SK-N-SH (cell line): Measurements from ENCODE around the gene BMAL1. TPM values are rescaled to one million over a fixed set of nuclear protein-coding genes. Genes with fewer than 3 reads are reported as not detected.

Source experiments
- CTCF ChIA-PET: fragments of 300-600, 350-600 bp; formaldehyde crosslinking; extraction: SDS; loops from one replicate; lab custom pipeline; 2021; lab: Yijun Ruan, JAX
- POLR2A ChIA-PET: fragments of 350-600 bp; sonication (Branson Sonifier 250); formaldehyde crosslinking; extraction: SDS; loops from one replicate; lab custom pipeline; 2020; ENCODE audit warnings: antibody characterized with exemption, inconsistent platforms; lab: Yijun Ruan, JAX
- DNase-seq: peaks from one replicate; pipeline ENCODE4 v3.0.0; 2012
- H2AFZ ChIP-seq: fragments of 200-600 bp; sonication (generic); 2 replicates; pipeline ENCODE4 v1.8.1; 2016; ENCODE audit warnings: antibody characterized with exemption, mild to moderate bottlenecking, low read depth
- H3F3A ChIP-seq: fragments of 200-600 bp; sonication (generic); replicated peaks from 2 replicates; pipeline ENCODE3; 2016; ENCODE audit warnings: antibody characterized with exemption, mild to moderate bottlenecking; ENCODE audit not compliant: insufficient read depth
- H3K27ac ChIP-seq, 2 experiments: fragments of 200-500 bp in 1 of 2; fragments of 200-600 bp in 1 of 2; sonication (Bioruptor generic) in 1 of 2; sonication (generic), shearing (Covaris generic) in 1 of 2; 2 replicates each; pipeline versions ENCODE4 v1.5.1 to v1.6.1; 2014 to 2016; ENCODE audit warnings: low read depth in 2 of 2, inconsistent platforms in 1 of 2, low read length in 1 of 2, mild to moderate bottlenecking in 1 of 2, mixed read lengths in 1 of 2
- H3K27me3 ChIP-seq: fragments of 200-600 bp; sonication (generic), shearing (Covaris generic); 2 replicates; pipeline ENCODE4 v1.6.1; 2016; ENCODE audit warnings: mixed run types; ENCODE audit not compliant: insufficient read depth
- H3K36me3 ChIP-seq, 2 experiments: fragments of 200-500 bp in 1 of 2; fragments of 200-600 bp in 1 of 2; sonication (Bioruptor generic) in 1 of 2; sonication (generic) in 1 of 2; replicated peaks in 1 of 2; 2 replicates each; pipeline versions ENCODE3 to v1.5.1; 2014 to 2016; ENCODE audit warnings: low read length in 1 of 2, mild to moderate bottlenecking in 1 of 2; ENCODE audit not compliant: insufficient read depth in 2 of 2, control insufficient read depth in 1 of 2
- H3K4me1 ChIP-seq, 2 experiments: fragments of 200-500 bp in 1 of 2; fragments of 200-600 bp in 1 of 2; sonication (Bioruptor generic) in 1 of 2; sonication (generic), shearing (Covaris generic) in 1 of 2; 2 replicates each; pipeline versions ENCODE4 v1.5.1 to v1.6.1; 2014 to 2016; ENCODE audit warnings: low read depth in 1 of 2, low read length in 1 of 2, mixed run types in 1 of 2; ENCODE audit not compliant: insufficient read depth in 2 of 2, control insufficient read depth in 1 of 2
- H3K4me2 ChIP-seq: fragments of 200-600 bp; sonication (generic), shearing (Covaris generic); 2 replicates; pipeline ENCODE4 v1.6.1; 2017; ENCODE audit warnings: mixed run types
- H3K4me3 ChIP-seq, 2 experiments: fragments of 200-500 bp in 1 of 2; fragments of 200-600 bp in 1 of 2; sonication (Bioruptor generic) in 1 of 2; sonication (generic), shearing (Covaris generic) in 1 of 2; 2 replicates each; pipeline versions ENCODE4 v1.5.1 to v1.8.1; 2014 to 2016; ENCODE audit warnings: low read depth in 2 of 2, inconsistent platforms in 1 of 2, low read length in 1 of 2, mild to moderate bottlenecking in 1 of 2, mixed read lengths in 1 of 2, moderate library complexity in 1 of 2
- H3K79me2 ChIP-seq: fragments of 200-600 bp; sonication (generic); 2 replicates; pipeline ENCODE4 v1.8.1; 2017; ENCODE audit warnings: mild to moderate bottlenecking; ENCODE audit not compliant: insufficient read depth
- H3K9ac ChIP-seq: fragments of 200-600 bp; sonication (generic); 2 replicates; pipeline ENCODE4 v1.6.1; 2017; ENCODE audit warnings: mixed run types
- H3K9me2 ChIP-seq: fragments of 200-600 bp; sonication (generic); 2 replicates; pipeline ENCODE4 v1.6.1; 2017; ENCODE audit warnings: mixed run types
- H3K9me3 ChIP-seq: fragments of 200-600 bp; sonication (generic); 2 replicates; pipeline ENCODE4 v1.6.1; 2017; ENCODE audit warnings: mixed run types, mild to moderate bottlenecking, moderate library complexity
- H4K20me1 ChIP-seq: fragments of 200-600 bp; sonication (generic); 2 replicates; pipeline ENCODE4 v1.6.1; 2017; ENCODE audit warnings: mild to moderate bottlenecking, mixed run types; ENCODE audit not compliant: insufficient read depth
- EP300 ChIP-seq, 2 experiments: IDR thresholded peaks; 2 replicates each; pipeline versions ENCODE4 v1.4.0 to v1.6.1; 2012; ENCODE audit warnings: borderline replicate concordance in 1 of 2, low read depth in 1 of 2, low read length in 1 of 2
- EZH2phosphoT487 ChIP-seq: fragments of 200-600 bp; sonication (generic); IDR thresholded peaks from 2 replicates; pipeline ENCODE4 v1.6.1; 2017; ENCODE audit warnings: low read depth, mixed run types, mild to moderate bottlenecking, antibody characterized with exemption, moderate library complexity, borderline replicate concordance
- FOSL2 ChIP-seq: IDR thresholded peaks from 2 replicates; pipeline ENCODE4 v1.4.0; 2012; ENCODE audit warnings: low read depth, mild to moderate bottlenecking, moderate library complexity, borderline replicate concordance
- GATA2 ChIP-seq: sonication (generic); formaldehyde crosslinking; IDR thresholded peaks from 2 replicates; pipeline ENCODE4 v1.5.0; 2020; ENCODE audit warnings: mild to moderate bottlenecking, missing genetic modification reagents
- JUND ChIP-seq: IDR thresholded peaks from 2 replicates; pipeline ENCODE4 v1.4.0; 2012
- MEF2A ChIP-seq: IDR thresholded peaks from 2 replicates; pipeline ENCODE4 v1.4.0; 2012; ENCODE audit warnings: low read depth, borderline replicate concordance
- MXI1 ChIP-seq: IDR thresholded peaks from 2 replicates; pipeline ENCODE4 v1.6.1; 2012; ENCODE audit warnings: mild to moderate bottlenecking, low read depth, low read length, improper control_type of control experiment
- NRF1 ChIP-seq: IDR thresholded peaks from 2 replicates; pipeline ENCODE4 v1.6.1; 2012; ENCODE audit warnings: low read depth, mild to moderate bottlenecking, low read length
- RCOR1 ChIP-seq: fragments of 150-350 bp; IDR thresholded peaks from 2 replicates; pipeline ENCODE4 v1.6.1; 2017; ENCODE audit warnings: antibody characterized with exemption, low read length
- SIN3A ChIP-seq: IDR thresholded peaks from 2 replicates; pipeline ENCODE4 v1.6.1; 2012; ENCODE audit warnings: low read depth, mild to moderate bottlenecking, low read length, moderate library complexity, borderline replicate concordance
- SMC3 ChIP-seq: IDR thresholded peaks from 2 replicates; pipeline ENCODE4 v1.6.1; 2012; ENCODE audit warnings: low read depth, low read length, improper control_type of control experiment
- TAF1 ChIP-seq: IDR thresholded peaks from 2 replicates; pipeline ENCODE4 v1.6.1; 2012; ENCODE audit warnings: low read depth, mild to moderate bottlenecking, low read length, moderate library complexity, borderline replicate concordance
- TEAD4 ChIP-seq: IDR thresholded peaks from 2 replicates; pipeline ENCODE4 v1.4.0; 2012; ENCODE audit warnings: mild to moderate bottlenecking, borderline replicate concordance; ENCODE audit not compliant: insufficient read depth
- USF1 ChIP-seq: IDR thresholded peaks from 2 replicates; pipeline ENCODE4 v1.4.0; 2012; ENCODE audit warnings: low read depth, borderline replicate concordance
- WGBS: methylation state at CpG from one replicate; pipeline ENCODE4 v1.1.6; 2017; ENCODE audit warnings: low lambda C conversion rate; 5-methylcytosine and 5-hydroxymethylcytosine counted together
- polyA plus RNA-seq, 3 experiments: library from polyadenylated mRNA; depleted of rRNA; stranded (reverse); fragments of >200 nt; gene quantifications; 2 replicates each; pipeline ENCODE4 v1.2.3, GENCODE V29; 2012
- TF ChIP-seq, protein P1 (sequence below): IDR thresholded peaks from 2 replicates; pipeline ENCODE4; 2012
- TF ChIP-seq, protein P2 (sequence below): fragments of 150-350 bp; IDR thresholded peaks from 2 replicates; pipeline ENCODE4 v1.6.1; 2016; ENCODE audit warnings: mild to moderate bottlenecking, low read depth, low read length
- TF ChIP-seq, protein P3 (sequence below): IDR thresholded peaks from 2 replicates; pipeline ENCODE4 v1.6.1; 2012; ENCODE audit warnings: mild to moderate bottlenecking, low read depth, low read length, moderate library complexity

Gene BMAL1
- polyA plus RNA-seq, 1 of the 3 experiments (the other 2 are of a cell fraction), result 6.5 TPM

GRCh38 chr11:13288375-13289029, 10.9 kb downstream of the BMAL1 start:
- peaks cover 4 to 14% of the 10 kb centered on the region in 2 experiments; a peak in 3 of 4 replicates for H3K4me1 ChIP-seq
- WGBS, result 44% methylated on average over 3 of the region's 3 CpGs
- peaks cover 22% of the 10 kb centered on the region for H3K79me2 ChIP-seq
- no peak overlapping the region for H2AFZ ChIP-seq
- H3F3A ChIP-seq, result peaks cover 12% of the 10 kb centered on the region
- H3K9me2 ChIP-seq, result no peaks in the 10 kb centered on the region
- no peaks in the 10 kb centered on the region for H3K36me3 ChIP-seq
- H3K9ac ChIP-seq, result no peak overlapping the region
- H3K27ac ChIP-seq, result peak overlapping the region; percentile 38 to 80
- H3K9me3 ChIP-seq, result no peaks in the 10 kb centered on the region
- CTCF ChIA-PET, result interaction anchor here (0.9 to 4.5 kb wide), 10 partner anchors 8 to 97 kb away, joined by 3 to 28 read pairs (median 4); no protein-coding TSS in a partner anchor
- peak; percentile 31; the same call in 1 of the 2 replicates for TF ChIP-seq GATA2 (CRISPR knock-in tag)
- TF ChIP-seq, protein P1, sequence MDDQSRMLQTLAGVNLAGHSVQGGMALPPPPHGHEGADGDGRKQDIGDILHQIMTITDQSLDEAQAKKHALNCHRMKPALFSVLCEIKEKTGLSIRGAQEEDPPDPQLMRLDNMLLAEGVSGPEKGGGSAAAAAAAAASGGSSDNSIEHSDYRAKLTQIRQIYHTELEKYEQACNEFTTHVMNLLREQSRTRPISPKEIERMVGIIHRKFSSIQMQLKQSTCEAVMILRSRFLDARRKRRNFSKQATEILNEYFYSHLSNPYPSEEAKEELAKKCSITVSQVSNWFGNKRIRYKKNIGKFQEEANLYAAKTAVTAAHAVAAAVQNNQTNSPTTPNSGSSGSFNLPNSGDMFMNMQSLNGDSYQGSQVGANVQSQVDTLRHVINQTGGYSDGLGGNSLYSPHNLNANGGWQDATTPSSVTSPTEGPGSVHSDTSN, result peak; percentile 59
- TF ChIP-seq EP300 (IDR thresholded peaks at IDR 0.05; ENCODE audit: borderline replicate concordance in 1 of 2, low read depth in 1 of 2, low read length in 1 of 2), result peak in 1 of 2 experiments; percentile 47; a peak in 1 of 4 replicates
- TF ChIP-seq MXI1, result 0 out of 2 replicates have a peak, but pooled peaks have one; percentile 26
- TF ChIP-seq SIN3A, result no peak
- no peak for TF ChIP-seq TEAD4
- H3K4me3 ChIP-seq, result no peak overlapping the region
- peaks cover 14% of the 10 kb centered on the region for H4K20me1 ChIP-seq
- DNase-seq, result peak; percentile 30
- peak overlapping the region; percentile 36 for H3K4me2 ChIP-seq
- POLR2A ChIA-PET, result no interaction called here
- H3K27me3 ChIP-seq, result no peaks in the 10 kb centered on the region

- Histone ChIP-seq H3K4me1 (peaks cover 4 to 14% of the 10 kb centered on the region in 2 experiments; a peak in 3 of 4 replicates), H3F3A (peaks cover 12% of the 10 kb centered on the region), H3K27ac (peak overlapping the region; percentile 38 to 80), H4K20me1 (peaks cover 12% of the 10 kb centered on the region), H3K9me2 (no peaks in the 10 kb centered on the region), H3K4me3 (no peak overlapping the region), H3K36me3 (no peaks in the 10 kb centered on the region), H3K4me2 (peak overlapping the region; percentile 36; the same call in 1 of the 2 replicates), H3K9me3 (no peaks in the 10 kb centered on the region), H2AFZ (no peak overlapping the region), H3K9ac (no peak overlapping the region), H3K79me2 (peaks cover 24% of the 10 kb centered on the region), H3K27me3 (no peaks in the 10 kb centered on the region)
- 100% methylated on average over 1 of the region's 1 CpG for WGBS
- ChIA-PET CTCF (interaction anchor here (0.9 to 4.5 kb wide), 8 partner anchors 9 to 96 kb away, joined by 3 to 28 read pairs (median 4); no protein-coding TSS in a partner anchor), POLR2A (no interaction called here)
- peak; percentile 38 for DNase-seq
- TF ChIP-seq NRF1 (no peak), USF1 (no peak), MEF2A (no peak), RCOR1 (no peak), TAF1 (no peak), JUND (no peak), EP300 (IDR thresholded peaks at IDR 0.05; ENCODE audit: borderline replicate concordance in 1 of 2, low read depth in 1 of 2, low read length in 1 of 2) (no peak), SMC3 (peak; percentile 37; the same call in 1 of the 2 replicates), FOSL2 (no peak), EZH2phosphoT487 (no peak)
- TF ChIP-seq, protein P1, result no peak
- TF ChIP-seq, protein P2, sequence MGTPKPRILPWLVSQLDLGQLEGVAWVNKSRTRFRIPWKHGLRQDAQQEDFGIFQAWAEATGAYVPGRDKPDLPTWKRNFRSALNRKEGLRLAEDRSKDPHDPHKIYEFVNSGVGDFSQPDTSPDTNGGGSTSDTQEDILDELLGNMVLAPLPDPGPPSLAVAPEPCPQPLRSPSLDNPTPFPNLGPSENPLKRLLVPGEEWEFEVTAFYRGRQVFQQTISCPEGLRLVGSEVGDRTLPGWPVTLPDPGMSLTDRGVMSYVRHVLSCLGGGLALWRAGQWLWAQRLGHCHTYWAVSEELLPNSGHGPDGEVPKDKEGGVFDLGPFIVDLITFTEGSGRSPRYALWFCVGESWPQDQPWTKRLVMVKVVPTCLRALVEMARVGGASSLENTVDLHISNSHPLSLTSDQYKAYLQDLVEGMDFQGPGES, result no peak
- TF ChIP-seq, protein P3, sequence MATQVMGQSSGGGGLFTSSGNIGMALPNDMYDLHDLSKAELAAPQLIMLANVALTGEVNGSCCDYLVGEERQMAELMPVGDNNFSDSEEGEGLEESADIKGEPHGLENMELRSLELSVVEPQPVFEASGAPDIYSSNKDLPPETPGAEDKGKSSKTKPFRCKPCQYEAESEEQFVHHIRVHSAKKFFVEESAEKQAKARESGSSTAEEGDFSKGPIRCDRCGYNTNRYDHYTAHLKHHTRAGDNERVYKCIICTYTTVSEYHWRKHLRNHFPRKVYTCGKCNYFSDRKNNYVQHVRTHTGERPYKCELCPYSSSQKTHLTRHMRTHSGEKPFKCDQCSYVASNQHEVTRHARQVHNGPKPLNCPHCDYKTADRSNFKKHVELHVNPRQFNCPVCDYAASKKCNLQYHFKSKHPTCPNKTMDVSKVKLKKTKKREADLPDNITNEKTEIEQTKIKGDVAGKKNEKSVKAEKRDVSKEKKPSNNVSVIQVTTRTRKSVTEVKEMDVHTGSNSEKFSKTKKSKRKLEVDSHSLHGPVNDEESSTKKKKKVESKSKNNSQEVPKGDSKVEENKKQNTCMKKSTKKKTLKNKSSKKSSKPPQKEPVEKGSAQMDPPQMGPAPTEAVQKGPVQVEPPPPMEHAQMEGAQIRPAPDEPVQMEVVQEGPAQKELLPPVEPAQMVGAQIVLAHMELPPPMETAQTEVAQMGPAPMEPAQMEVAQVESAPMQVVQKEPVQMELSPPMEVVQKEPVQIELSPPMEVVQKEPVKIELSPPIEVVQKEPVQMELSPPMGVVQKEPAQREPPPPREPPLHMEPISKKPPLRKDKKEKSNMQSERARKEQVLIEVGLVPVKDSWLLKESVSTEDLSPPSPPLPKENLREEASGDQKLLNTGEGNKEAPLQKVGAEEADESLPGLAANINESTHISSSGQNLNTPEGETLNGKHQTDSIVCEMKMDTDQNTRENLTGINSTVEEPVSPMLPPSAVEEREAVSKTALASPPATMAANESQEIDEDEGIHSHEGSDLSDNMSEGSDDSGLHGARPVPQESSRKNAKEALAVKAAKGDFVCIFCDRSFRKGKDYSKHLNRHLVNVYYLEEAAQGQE, result peak; percentile 96
Measured at GRCh38 chr11:13289081-13289480, 11.5 kb downstream of the BMAL1 start.
